Fibroblast of the aortic adventitia (primary cell): Measurements from ENCODE around the gene DNAH7. TPM values are rescaled to one million over a fixed set of nuclear protein-coding genes. Genes with fewer than 3 reads are reported as not detected.
"Not testable (repeated sequence)": the region's sequence is repeated elsewhere in the genome, so short reads cannot be mapped to it uniquely, and the experiment has no call there.

ENCODE experiments used
- DNase-seq: peaks from one replicate; pipeline ENCODE4 v3.0.0-alpha.2; 2010; ENCODE audit warnings: low read depth
- H3K4me3 ChIP-seq: 2 replicates; pipeline ENCODE4 v1.5.1; 2011; ENCODE audit warnings: low read depth, mild to moderate bottlenecking, control low read depth, low read length, moderate library complexity
- total RNA-seq: library from RNA; depleted of rRNA; stranded (reverse); fragments of >200 nt; gene quantifications from 2 replicates; pipeline ENCODE4 v1.2.3, GENCODE V29; 2012; ENCODE audit warnings: low replicate concordance
- TF ChIP-seq, protein P1 (sequence below): IDR thresholded peaks from 2 replicates; pipeline ENCODE4 v1.5.1; 2011; ENCODE audit warnings: mild to moderate bottlenecking, low read length, control low read depth, inconsistent platforms; ENCODE audit not compliant: insufficient read depth

The DNAH7 gene
- total RNA-seq, 1 donor: 2.6 TPM

DNA sequence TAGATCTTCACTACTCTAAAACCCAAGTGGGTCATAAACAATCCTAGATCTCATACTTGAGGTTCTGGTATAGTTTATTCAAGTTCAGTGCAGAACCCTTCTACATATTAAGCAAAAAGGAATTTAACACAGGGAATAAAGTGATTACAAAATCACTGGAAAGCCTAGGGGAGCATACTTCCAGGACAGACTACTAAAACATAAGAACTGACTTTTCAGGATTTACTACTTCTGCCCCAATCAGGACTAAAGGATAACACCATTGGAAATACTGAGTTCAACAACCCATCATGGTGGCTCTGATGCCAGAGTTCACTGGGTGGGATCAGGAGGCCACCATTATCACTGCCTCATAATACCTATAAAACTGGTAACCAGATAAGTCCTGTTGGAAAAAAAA is 123.6 kb downstream of the DNAH7 start:
- H3K4me3 ChIP-seq: no peak overlapping the region
- DNase-seq: no peak
- TF ChIP-seq, protein P1, sequence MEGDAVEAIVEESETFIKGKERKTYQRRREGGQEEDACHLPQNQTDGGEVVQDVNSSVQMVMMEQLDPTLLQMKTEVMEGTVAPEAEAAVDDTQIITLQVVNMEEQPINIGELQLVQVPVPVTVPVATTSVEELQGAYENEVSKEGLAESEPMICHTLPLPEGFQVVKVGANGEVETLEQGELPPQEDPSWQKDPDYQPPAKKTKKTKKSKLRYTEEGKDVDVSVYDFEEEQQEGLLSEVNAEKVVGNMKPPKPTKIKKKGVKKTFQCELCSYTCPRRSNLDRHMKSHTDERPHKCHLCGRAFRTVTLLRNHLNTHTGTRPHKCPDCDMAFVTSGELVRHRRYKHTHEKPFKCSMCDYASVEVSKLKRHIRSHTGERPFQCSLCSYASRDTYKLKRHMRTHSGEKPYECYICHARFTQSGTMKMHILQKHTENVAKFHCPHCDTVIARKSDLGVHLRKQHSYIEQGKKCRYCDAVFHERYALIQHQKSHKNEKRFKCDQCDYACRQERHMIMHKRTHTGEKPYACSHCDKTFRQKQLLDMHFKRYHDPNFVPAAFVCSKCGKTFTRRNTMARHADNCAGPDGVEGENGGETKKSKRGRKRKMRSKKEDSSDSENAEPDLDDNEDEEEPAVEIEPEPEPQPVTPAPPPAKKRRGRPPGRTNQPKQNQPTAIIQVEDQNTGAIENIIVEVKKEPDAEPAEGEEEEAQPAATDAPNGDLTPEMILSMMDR: no peak

DNA sequence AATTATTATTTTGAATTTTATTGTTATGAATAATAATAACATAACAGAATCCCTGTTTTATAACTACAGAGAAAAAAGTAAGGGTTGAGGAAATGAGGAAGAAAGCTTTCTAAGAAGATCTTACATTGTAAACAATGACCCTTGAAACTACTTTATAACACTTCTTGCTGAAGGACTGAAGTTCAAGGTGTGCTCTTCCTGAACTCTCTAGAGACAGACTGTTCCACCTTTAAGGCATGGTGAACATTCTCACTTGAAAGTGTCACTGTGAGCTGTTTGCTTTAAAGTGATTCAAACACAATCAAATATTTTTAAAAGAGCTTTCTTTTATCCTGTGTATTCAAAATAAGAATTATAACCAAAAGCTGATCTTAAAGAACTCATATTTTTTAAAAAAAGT is 131.5 kb downstream of the DNAH7 start:
- no peak for DNase-seq
- H3K4me3 ChIP-seq: no peak overlapping the region
- TF ChIP-seq, protein P1: no peak

DNA sequence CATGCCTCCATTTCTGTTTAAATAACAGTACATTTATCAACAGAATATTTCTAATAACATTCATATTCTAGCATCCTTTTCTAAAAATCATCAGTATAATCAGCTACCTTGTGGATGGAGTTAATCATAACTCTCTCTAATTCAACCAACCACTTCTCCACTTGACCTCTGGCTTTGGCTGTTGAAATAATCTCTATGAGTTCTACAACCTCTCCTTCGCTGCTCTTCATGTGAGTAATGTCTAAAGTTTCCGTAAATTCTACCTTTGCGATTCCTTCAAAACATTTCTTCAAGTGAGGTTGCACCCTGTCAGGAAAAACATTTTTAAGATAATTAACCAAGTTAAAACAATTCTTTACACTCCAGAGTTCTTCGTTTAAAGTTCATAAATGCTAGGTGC is 134.2 kb downstream of the DNAH7 start:
- no peak for DNase-seq
- TF ChIP-seq, protein P1: no peak
- H3K4me3 ChIP-seq: no peak overlapping the region

DNA sequence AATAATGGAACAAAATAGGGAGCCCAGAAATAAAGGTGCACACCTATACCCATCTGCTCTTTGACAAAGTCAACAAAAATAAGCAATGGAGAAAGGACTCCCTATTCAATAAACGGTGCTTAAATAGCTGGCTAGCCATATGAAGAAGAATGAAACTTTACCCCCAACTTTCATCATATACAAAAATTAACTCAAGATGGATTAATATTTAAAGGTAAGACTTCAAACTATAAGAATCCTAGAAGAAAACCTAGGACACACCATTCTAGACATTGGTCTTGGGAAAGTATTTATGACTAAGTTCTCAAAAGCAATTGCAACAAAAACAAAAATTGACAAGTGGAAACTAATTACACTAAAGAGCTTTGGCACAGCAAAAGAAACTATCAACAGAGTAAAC is 139.1 kb downstream of the DNAH7 start:
- no peak for DNase-seq
- TF ChIP-seq, protein P1: no peak
- H3K4me3 ChIP-seq: no peak overlapping the region

DNA sequence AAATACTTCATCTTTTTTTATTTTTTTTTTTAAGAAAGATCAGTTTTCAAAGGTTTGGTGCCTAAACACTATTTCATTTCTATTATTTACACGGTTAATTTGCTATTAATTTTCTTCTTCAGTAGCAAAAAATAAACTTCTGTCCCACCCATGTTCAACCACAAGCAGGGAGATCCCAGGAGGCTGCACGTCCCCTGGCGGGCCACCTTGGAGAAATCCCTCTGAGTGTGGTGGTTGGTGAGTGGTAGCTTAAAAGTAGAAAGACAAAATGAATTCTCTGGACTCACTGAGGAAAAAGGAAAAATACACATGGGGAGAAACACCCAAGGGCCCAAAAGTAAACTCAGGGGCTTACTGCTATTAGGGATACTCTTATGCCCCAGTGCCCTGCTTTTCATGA is 143.5 kb downstream of the DNAH7 start:
- no peak for DNase-seq
- no peak overlapping the region for H3K4me3 ChIP-seq
- TF ChIP-seq, protein P1: no peak

DNA sequence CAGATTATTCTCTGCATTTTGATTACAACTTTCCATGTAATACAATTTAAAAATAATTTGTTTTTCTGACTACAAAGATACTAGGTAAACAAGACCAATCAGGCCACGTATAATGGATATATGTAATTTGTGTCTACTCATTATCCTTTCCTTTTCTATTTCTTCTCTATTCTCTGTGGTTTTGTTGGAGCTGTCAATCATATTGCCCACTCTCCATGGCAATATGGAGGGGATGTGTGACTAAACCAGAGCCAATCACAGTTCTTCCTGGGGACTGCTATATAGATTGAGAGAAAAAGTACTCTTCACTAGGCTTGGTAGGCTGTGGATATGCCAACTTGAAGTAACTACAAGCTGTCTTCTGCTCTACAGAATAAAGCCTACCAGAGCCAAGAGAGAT is 144.7 kb downstream of the DNAH7 start:
- no peak for DNase-seq
- TF ChIP-seq, protein P1: no peak
- H3K4me3 ChIP-seq: no peak overlapping the region

DNA sequence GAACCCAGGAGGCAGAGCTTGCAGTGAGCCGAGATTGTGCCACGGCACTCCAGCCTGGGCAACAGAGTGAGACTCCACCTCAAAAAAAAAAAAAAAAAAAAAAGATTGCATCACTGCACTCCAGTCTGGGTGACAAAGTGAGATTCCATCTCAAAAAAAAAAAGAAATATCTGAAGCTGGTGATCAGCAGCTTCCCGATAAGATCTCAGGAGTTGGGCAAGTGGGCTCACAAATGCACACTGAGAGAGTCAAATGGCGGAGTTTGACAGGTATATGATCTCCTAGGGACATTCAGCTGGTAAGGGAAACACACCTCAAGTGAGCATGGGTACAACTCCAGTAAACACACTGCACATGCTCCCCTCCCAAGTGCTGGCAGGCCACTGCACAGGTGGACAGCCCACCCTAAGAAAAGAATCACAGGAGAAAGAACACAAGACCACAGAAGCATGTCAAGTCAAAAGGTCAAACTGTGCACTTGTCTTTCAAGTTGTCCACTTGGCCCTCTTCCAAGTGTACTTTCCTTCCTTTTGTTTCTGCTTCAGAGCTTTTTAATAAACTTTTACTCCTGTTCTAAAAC is 151.5 kb downstream of the DNAH7 start:
- not testable (repeated sequence) for DNase-seq, H3K4me3 ChIP-seq

DNA sequence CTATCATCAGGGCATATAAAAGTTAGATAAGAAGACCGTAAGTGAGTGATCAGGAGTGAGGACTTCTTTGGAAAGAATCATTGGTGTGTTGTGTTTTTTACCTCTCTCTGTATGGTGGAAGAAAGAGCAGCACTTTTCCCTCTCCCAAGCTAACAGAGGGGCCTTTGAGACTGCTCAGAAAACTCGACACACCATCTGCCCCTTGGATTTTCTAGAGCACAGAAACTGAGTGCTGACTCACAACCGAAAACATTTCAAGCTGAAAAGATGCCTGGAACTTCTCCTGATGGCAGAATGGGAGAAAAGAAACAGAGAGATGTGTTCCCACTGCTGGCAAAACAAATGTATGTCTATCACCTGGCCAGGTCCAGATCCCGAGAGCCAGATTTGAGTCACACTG is 156.6 kb downstream of the DNAH7 start:
- peak; percentile 26 for DNase-seq
- TF ChIP-seq, protein P1: no peak
- H3K4me3 ChIP-seq: no peak overlapping the region
